ENCODE results near the gene NEK7.

DNA sequence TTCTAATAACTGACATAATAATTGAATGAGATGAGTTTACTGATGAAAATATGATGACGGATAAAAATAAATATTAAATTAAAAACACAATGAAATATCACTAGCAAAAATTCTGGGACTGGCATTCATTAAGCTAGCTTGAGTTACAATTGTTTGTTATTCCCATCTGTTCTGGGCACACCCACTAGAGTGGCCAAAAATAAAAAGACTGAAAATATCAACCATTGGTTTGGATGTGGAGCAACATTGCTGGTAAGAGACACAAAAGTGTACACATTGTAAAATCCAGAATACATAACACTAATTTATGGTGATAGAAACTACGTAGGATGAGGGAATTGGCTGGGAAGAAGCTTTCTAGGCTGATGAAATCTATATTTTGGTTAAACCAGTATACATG, 9.6 kb upstream of the NEK7 start:
- TF ChIP-seq, protein P1, sequence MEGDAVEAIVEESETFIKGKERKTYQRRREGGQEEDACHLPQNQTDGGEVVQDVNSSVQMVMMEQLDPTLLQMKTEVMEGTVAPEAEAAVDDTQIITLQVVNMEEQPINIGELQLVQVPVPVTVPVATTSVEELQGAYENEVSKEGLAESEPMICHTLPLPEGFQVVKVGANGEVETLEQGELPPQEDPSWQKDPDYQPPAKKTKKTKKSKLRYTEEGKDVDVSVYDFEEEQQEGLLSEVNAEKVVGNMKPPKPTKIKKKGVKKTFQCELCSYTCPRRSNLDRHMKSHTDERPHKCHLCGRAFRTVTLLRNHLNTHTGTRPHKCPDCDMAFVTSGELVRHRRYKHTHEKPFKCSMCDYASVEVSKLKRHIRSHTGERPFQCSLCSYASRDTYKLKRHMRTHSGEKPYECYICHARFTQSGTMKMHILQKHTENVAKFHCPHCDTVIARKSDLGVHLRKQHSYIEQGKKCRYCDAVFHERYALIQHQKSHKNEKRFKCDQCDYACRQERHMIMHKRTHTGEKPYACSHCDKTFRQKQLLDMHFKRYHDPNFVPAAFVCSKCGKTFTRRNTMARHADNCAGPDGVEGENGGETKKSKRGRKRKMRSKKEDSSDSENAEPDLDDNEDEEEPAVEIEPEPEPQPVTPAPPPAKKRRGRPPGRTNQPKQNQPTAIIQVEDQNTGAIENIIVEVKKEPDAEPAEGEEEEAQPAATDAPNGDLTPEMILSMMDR (IDR thresholded peaks at IDR 0.05) = no peak
- TF ChIP-seq POLR2A (IDR thresholded peaks at IDR 0.05) = no peak

All from uterus (tissue), 2 donors.